Keratinocyte (primary cell): Measurements from ENCODE around the gene CEP120. TPM values are rescaled to one million over a fixed set of nuclear protein-coding genes. Genes with fewer than 3 reads are reported as not detected.

ENCODE experiments used
- DNase-seq: peaks from one replicate; pipeline ENCODE4 v3.0.0-alpha.2; 2011; ENCODE audit warnings: low read depth, missing footprints, low spot score
- FAIRE-seq: peaks from 2 replicates; lab custom pipeline; 2011; peaks lifted over from hg19 to GRCh38; lab: Jason Lieb, UNC
- H2AFZ ChIP-seq: 2 replicates; pipeline ENCODE4 v1.6.0; 2012; ENCODE audit warnings: low read length, control low read depth, inconsistent platforms; ENCODE audit not compliant: control insufficient read depth
- H3K27ac ChIP-seq: 2 replicates; pipeline ENCODE4 v1.5.1; 2011; ENCODE audit warnings: low read length; ENCODE audit not compliant: control insufficient read depth, insufficient read depth
- H3K27me3 ChIP-seq: 3 replicates; pipeline ENCODE4 v1.6.0; 2011; ENCODE audit warnings: low read length; ENCODE audit not compliant: control insufficient read depth, insufficient read depth; ENCODE audit errors: extremely low read depth
- H3K36me3 ChIP-seq, 2 experiments: 2 replicates in 1 of 2; 3 replicates in 1 of 2; pipeline ENCODE4 v1.5.1; 2011; ENCODE audit warnings: low read length in 2 of 2, mild to moderate bottlenecking in 1 of 2; ENCODE audit not compliant: control insufficient read depth in 2 of 2, insufficient read depth in 2 of 2; ENCODE audit errors: extremely low read depth in 1 of 2
- H3K4me1 ChIP-seq: 3 replicates; pipeline ENCODE4 v1.5.1; 2011; ENCODE audit warnings: low read length; ENCODE audit not compliant: control insufficient read depth, insufficient read depth; ENCODE audit errors: extremely low read depth
- H3K4me2 ChIP-seq: 3 replicates; pipeline ENCODE4 v1.6.0; 2011; ENCODE audit warnings: low read depth, low read length; ENCODE audit not compliant: control insufficient read depth, insufficient read depth; ENCODE audit errors: extremely low read depth
- H3K4me3 ChIP-seq, 3 experiments: fragments of 200-600 bp in 1 of 3; sonication (generic) in 1 of 3; 2 replicates in 2 of 3; 3 replicates in 1 of 3; pipeline ENCODE4 v1.5.1; 2011 to 2016; ENCODE audit warnings: low read length in 3 of 3, mild to moderate bottlenecking in 3 of 3, control low read depth in 2 of 3, inconsistent platforms in 1 of 3, low read depth in 1 of 3, mixed read lengths in 1 of 3, mixed run types in 1 of 3, moderate library complexity in 1 of 3; ENCODE audit not compliant: control insufficient read depth in 2 of 3, insufficient read depth in 2 of 3; ENCODE audit errors: extremely low read depth in 1 of 3
- H3K79me2 ChIP-seq: 2 replicates; pipeline ENCODE4 v1.6.0; 2012; ENCODE audit warnings: low read length; ENCODE audit not compliant: control insufficient read depth, insufficient read depth
- H3K9ac ChIP-seq: 3 replicates; pipeline ENCODE4 v1.6.0; 2011; ENCODE audit warnings: low read length; ENCODE audit not compliant: control insufficient read depth, insufficient read depth; ENCODE audit errors: extremely low read depth
- H3K9me1 ChIP-seq: 3 replicates; pipeline ENCODE4 v1.6.0; 2011; ENCODE audit warnings: low read length; ENCODE audit not compliant: control insufficient read depth, insufficient read depth; ENCODE audit errors: extremely low read depth
- H3K9me3 ChIP-seq: 2 replicates; pipeline ENCODE4 v1.5.1; 2012; ENCODE audit warnings: low read depth, low read length; ENCODE audit not compliant: control insufficient read depth
- H4K20me1 ChIP-seq: 3 replicates; pipeline ENCODE4 v1.6.0; 2011; ENCODE audit warnings: low read length; ENCODE audit not compliant: control insufficient read depth, insufficient read depth; ENCODE audit errors: extremely low read depth
- CTCF ChIP-seq, 3 experiments: IDR thresholded peaks in 1 of 3; conservative IDR thresholded peaks in 1 of 3; optimal IDR thresholded peaks in 1 of 3; 2 replicates in 2 of 3; 3 replicates in 1 of 3; pipeline versions ENCODE3 to v1.5.1; 2011; ENCODE audit warnings: low read length in 3 of 3, mild to moderate bottlenecking in 3 of 3, moderate library complexity in 2 of 3, control low read depth in 1 of 3, inconsistent platforms in 1 of 3; ENCODE audit not compliant: insufficient read depth in 2 of 3; ENCODE audit errors: extremely low read depth in 1 of 3
- EZH2 ChIP-seq: IDR thresholded peaks from one replicate; pipeline ENCODE4 v1.6.1; 2012; ENCODE audit warnings: inconsistent platforms, mild to moderate bottlenecking, low read length, moderate library complexity
- dilution Hi-C: fragments of 300-500 bp; cut with MboI; formaldehyde crosslinking; loops from one replicate; pipeline ENCODE4 v1.7.0; 2020; ENCODE audit warnings: low sequenced_read_pairs; ENCODE audit not compliant: extremely low pct_ligation_motif_present
- polyA plus RNA-seq, 5 experiments: library from polyadenylated mRNA; depleted of rRNA in 3 of 5; stranded (reverse) in 3 of 5; stranded (forward) in 1 of 5; unstranded in 1 of 5; fragments of >200 nt; gene quantifications; 1 replicate in 1 of 5; 2 replicates in 3 of 5; 3 replicates in 1 of 5; pipeline versions ENCODE4 v1.2.1 to v1.2.3, GENCODE V29; 2011 to 2012; ENCODE audit warnings: missing spikeins in 2 of 5, low read depth in 1 of 5, low replicate concordance in 1 of 5

Gene CEP120
- polyA plus RNA-seq, 1 donor (not counting 4 experiments of a cell fraction or from before 2014, with no cell fraction given), result 11.7 TPM

GRCh38 chr5:123398058-123398733 lies 25.0 kb downstream of the CEP120 start:
- Histone ChIP-seq H3K4me3 (no peak overlapping the region), H3K27ac (no peak overlapping the region), H3K4me2 (no peak overlapping the region), H3K9ac (no peak overlapping the region), H4K20me1 (no peaks in the 10 kb centered on the region), H2AFZ (no peak overlapping the region), H3K36me3 (peaks cover 0 to 4% of the 10 kb centered on the region in 2 experiments), H3K79me2 (no peaks in the 10 kb centered on the region), H3K9me3 (no peaks in the 10 kb centered on the region), H3K4me1 (no peaks in the 10 kb centered on the region), H3K9me1 (no peaks in the 10 kb centered on the region), H3K27me3 (no peaks in the 10 kb centered on the region)
- DNase-seq (no peak), FAIRE-seq (no peak)
- dilution Hi-C loops, result no loop called here
- TF ChIP-seq CTCF (optimal IDR thresholded peaks at IDR 0.05 in 1 of 3, IDR thresholded peaks at IDR 0.05 in 1 of 3, conservative IDR thresholded peaks at IDR 0.05 in 1 of 3; ENCODE audit: extremely low read depth in 1 of 3, insufficient read depth in 2 of 3, low read length in 3 of 3), result no peak
- TF ChIP-seq EZH2, result no peak

GRCh38 chr5:123397538-123397937 lies 25.7 kb downstream of the CEP120 start:
- Histone ChIP-seq H3K4me3 (no peak overlapping the region), H3K9me3 (no peaks in the 10 kb centered on the region), H3K79me2 (no peaks in the 10 kb centered on the region), H3K9me1 (no peaks in the 10 kb centered on the region), H3K27me3 (no peaks in the 10 kb centered on the region), H3K36me3 (peaks cover 0 to 2% of the 10 kb centered on the region in 2 experiments), H4K20me1 (no peaks in the 10 kb centered on the region), H3K9ac (no peak overlapping the region), H3K4me1 (no peaks in the 10 kb centered on the region), H3K4me2 (no peak overlapping the region), H2AFZ (no peak overlapping the region), H3K27ac (no peak overlapping the region)
- FAIRE-seq, result no peak
- dilution Hi-C loops, result no loop called here
- TF ChIP-seq EZH2, result no peak
- TF ChIP-seq CTCF (optimal IDR thresholded peaks at IDR 0.05 in 1 of 3, IDR thresholded peaks at IDR 0.05 in 1 of 3, conservative IDR thresholded peaks at IDR 0.05 in 1 of 3; ENCODE audit: extremely low read depth in 1 of 3, insufficient read depth in 2 of 3, low read length in 3 of 3), result no peak
- DNase-seq, result no peak
